ENCODE data around the gene HPF1. TPM values are rescaled to one million over a fixed set of nuclear protein-coding genes. Genes with fewer than 3 reads are reported as not detected.
"Not testable (repeated sequence)": the region's sequence is repeated elsewhere in the genome, so short reads cannot be mapped to it uniquely, and the experiment has no call there.

The HPF1 gene
- total RNA-seq (2014; rRNA removed; shearing (Covaris generic)) = 30.6 and 31.7 TPM in 2 replicates
- 28.0 and 51.1 TPM in 2 replicates for polyA plus RNA-seq (2015; cell fraction: cytosol; rRNA removed)
- polyA plus RNA-seq (2015; cell fraction: nucleus; rRNA removed) = 27.9 and 54.9 TPM in 2 replicates

DNA sequence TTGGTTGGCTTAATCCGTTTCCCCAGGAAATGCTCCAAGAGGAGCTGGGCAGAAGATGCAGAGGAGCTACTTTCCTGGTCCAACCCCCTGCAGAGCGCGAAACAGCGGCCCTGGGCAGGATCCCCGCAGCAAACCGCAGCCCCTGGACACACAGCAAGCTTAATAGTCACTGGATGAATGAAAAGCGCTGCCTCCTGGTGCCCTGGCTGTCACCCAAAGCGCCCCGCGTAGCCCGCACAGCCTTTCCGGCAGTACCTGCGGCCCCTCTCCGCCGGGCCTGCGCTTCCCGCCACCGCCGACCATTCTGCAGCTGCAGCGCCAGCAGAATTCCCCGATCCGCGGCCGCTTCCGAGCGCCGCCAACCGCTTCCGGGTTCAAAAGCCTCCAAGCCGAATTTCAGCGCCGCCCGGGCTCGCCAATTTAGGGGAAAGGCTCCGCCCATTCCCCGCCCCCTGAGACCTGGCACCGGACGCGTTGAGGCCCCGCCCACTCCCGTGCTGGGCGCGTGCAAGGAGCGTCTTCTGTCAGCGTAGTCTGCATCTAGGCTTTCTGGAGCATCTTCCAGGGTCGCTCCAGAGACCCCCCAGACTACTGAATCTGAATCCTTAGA lies at the start of gene HPF1:
Gene HPF1 (minus strand): TSS at position 370 of the 610 bp plus-strand sequence. CDS start 67 bp downstream, at position 303.
- in situ Hi-C loops (cut with HindIII; ENCODE audit: low pct_unique_long_range_greater_than_20kb, low sequenced_read_pairs) = no loop called here
- DNase-seq (ENCODE audit: low read depth, low spot score) = peak; percentile 93

- DNase-seq (ENCODE audit: low read depth, low spot score) = not testable (repeated sequence)
- in situ Hi-C loops (cut with HindIII; ENCODE audit: low pct_unique_long_range_greater_than_20kb, low sequenced_read_pairs) = loop anchor here (25.0 kb wide), 1 partner anchor 231 kb away; the partner anchor contains the start of gene MFAP3L
Measured at GRCh38 chr4:169806770-169807169, 49.0 kb upstream of the HPF1 start.

DNA sequence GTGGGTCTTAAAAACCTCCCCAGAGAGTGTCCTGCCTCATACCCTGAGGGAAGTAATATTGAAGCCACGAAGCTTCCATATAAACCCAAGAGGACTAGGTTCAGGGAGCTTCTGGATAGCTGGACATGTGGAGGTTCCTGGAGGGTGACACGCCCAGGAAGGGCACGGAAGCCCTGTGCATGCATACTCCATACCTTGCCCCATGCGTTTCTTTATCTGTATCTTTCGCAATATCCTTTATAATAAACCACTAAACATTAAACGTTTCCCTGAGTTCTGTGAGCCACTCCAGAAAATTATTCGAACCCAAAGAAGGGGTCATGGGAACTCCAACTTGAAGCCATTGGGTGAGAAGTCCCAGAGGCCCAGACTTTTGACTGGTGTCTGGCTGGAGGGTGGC lies 45.7 kb upstream of the HPF1 start:
- in situ Hi-C loops (cut with HindIII; ENCODE audit: low pct_unique_long_range_greater_than_20kb, low sequenced_read_pairs) = loop anchor here (25.0 kb wide), 1 partner anchor 234 kb away; the partner anchor contains the start of gene MFAP3L
- DNase-seq (ENCODE audit: low read depth, low spot score) = no peak

- in situ Hi-C loops (cut with HindIII; ENCODE audit: low pct_unique_long_range_greater_than_20kb, low sequenced_read_pairs) = loop anchor here (25.0 kb wide), 1 partner anchor 234 kb away; the partner anchor contains the start of gene MFAP3L
- no peak for DNase-seq (ENCODE audit: low read depth, low spot score)
Measured at GRCh38 chr4:169802873-169803272, 45.1 kb upstream of the HPF1 start.

GRCh38 chr4:169800541-169800940 lies 42.8 kb upstream of the HPF1 start:
- DNase-seq (ENCODE audit: low read depth, low spot score) = peak; percentile 46
- in situ Hi-C loops (cut with HindIII; ENCODE audit: low pct_unique_long_range_greater_than_20kb, low sequenced_read_pairs) = loop anchor here (25.0 kb wide), 1 partner anchor 237 kb away; the partner anchor contains the start of gene MFAP3L

DNA sequence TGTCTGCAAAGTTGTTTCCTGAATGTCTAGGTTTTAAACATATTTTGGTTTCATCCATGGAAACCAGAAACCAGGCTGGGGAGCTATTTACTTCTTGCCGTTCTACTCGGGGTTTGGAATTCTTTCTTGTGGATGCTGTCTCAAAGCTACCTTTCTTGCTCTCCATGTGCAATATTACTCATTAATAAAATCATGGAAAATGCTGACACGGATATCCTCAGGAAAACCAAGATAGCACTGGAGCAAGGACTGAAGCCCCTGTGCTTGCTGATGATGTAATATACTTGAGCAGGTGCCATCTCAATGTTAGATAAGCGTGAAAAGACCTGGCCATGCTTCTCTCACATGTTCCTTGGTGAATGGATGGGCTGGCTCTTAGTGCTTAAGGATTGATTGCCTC lies 41.5 kb upstream of the HPF1 start:
- no peak for DNase-seq (ENCODE audit: low read depth, low spot score)
- in situ Hi-C loops (cut with HindIII; ENCODE audit: low pct_unique_long_range_greater_than_20kb, low sequenced_read_pairs) = no loop called here

- DNase-seq (ENCODE audit: low read depth, low spot score) = no peak
- in situ Hi-C loops (cut with HindIII; ENCODE audit: low pct_unique_long_range_greater_than_20kb, low sequenced_read_pairs) = no loop called here
Measured at GRCh38 chr4:169795585-169795984, 37.8 kb upstream of the HPF1 start.

DNA sequence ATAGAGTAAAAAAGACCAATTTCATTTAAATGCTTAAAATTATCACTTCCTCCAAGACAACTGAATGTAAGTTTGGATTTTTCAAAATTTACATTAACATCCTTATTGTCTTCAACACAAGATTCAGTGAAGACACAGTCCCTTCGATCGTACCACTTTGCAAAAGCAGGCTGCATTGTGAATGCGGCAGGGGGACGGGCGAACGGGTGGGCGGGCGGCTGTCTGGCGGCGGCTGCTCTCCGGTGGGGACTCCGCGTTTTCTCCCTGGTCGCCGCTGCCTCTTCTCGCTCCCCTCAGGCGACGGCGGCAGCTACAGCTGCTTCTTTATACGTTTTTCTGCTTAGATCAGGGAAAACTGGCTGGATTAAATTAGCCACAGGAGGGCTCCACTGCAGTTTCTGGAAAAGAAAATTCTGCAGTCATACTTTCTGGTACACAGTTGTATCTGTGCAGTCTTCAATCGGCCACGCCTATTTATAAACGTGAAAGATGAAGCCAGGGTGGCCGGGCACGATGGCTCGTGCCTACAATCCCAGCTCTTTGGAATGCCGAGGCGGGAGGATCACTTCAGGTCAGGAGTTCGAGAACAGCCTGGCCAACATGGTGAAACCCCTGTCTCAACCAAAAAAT lies 33.9 kb upstream of the HPF1 start:
- in situ Hi-C loops (cut with HindIII; ENCODE audit: low pct_unique_long_range_greater_than_20kb, low sequenced_read_pairs) = no loop called here
- peak; percentile 91 for DNase-seq (ENCODE audit: low read depth, low spot score)

GRCh38 chr4:169791062-169791461 lies 33.3 kb upstream of the HPF1 start:
- no peak for DNase-seq (ENCODE audit: low read depth, low spot score)
- in situ Hi-C loops (cut with HindIII; ENCODE audit: low pct_unique_long_range_greater_than_20kb, low sequenced_read_pairs) = no loop called here

DNA sequence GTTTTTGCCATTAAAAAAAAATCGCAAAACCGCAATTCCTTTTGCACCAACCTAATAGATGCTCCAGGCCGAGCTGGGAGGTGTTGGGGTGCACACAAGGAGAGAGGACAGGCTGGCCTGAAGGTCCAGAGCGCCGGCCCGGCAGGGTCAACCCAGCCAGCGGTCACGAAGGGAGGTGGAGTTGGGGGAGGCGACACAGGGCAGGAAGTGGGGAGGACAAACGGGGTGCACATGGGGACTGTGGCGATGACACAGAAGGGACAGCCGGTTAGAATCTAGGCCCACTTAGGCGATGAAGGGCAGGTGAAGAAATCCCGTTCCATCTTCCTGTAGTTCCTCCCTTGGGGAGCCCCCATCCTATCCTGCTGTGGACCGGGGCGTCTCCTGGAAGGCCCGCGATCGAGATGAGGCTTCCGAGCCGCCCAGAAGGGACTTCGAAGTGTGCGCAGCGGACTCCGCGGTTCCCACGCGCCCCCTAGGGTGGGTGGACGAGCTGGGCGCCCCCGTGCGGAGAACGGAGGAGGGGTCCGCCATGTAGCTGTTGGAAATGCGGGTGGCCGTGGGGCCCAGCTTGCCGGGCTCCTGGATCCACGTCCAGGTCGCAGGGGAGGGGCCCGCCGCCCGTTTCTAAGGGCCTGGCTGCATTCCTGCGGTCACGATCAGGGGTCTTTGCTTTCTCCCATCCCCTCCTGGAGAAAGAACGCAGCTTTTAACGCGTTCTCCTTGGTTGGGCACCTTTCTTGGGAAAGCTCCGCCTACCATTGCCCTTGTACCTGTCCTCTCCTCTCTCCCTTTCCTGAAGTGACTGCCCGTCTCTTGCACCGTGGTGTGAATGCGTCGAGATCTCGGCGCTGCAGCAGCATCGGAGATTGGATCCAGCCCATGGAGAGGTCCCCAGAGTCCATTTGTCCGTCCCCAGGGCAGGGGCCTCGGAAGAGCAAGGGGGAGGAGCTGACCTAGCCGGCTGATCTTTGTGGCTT lies 17.0 kb upstream of the HPF1 start:
- in situ Hi-C loops (cut with HindIII; ENCODE audit: low pct_unique_long_range_greater_than_20kb, low sequenced_read_pairs) = no loop called here
- no peak for DNase-seq (ENCODE audit: low read depth, low spot score)

DNA sequence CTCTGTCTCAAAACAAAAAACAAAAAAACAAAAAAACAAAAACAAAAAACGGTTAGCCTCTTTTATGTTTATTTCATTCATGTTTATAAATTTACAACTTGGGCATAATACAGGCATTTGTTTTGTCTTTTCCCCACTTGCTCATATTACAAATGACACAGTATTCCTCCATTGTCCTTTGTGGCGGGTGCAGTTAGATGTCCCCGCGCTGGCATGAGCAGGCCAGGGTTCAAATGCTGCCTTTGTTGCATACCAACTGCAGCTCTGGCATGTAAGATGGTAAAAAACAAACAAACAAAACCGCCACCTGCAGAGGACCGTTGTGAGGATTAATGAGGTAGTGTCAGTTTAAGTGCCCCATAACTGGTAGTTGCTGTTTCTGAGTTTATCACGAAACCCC lies 16.1 kb upstream of the HPF1 start:
- in situ Hi-C loops (cut with HindIII; ENCODE audit: low pct_unique_long_range_greater_than_20kb, low sequenced_read_pairs) = no loop called here
- no peak for DNase-seq (ENCODE audit: low read depth, low spot score)

- DNase-seq (ENCODE audit: low read depth, low spot score); in situ Hi-C loops (cut with HindIII; ENCODE audit: low pct_unique_long_range_greater_than_20kb, low sequenced_read_pairs): not testable (repeated sequence)
Measured at GRCh38 chr4:169771556-169772080, 13.9 kb upstream of the HPF1 start.

- in situ Hi-C loops (cut with HindIII; ENCODE audit: low pct_unique_long_range_greater_than_20kb, low sequenced_read_pairs) = no loop called here
- DNase-seq (ENCODE audit: low read depth, low spot score) = no peak
Measured at GRCh38 chr4:169770416-169770815, 12.7 kb upstream of the HPF1 start.

GRCh38 chr4:169768385-169768784 lies 10.6 kb upstream of the HPF1 start:
- DNase-seq (ENCODE audit: low read depth, low spot score) = no peak
- in situ Hi-C loops (cut with HindIII; ENCODE audit: low pct_unique_long_range_greater_than_20kb, low sequenced_read_pairs) = no loop called here

DNA sequence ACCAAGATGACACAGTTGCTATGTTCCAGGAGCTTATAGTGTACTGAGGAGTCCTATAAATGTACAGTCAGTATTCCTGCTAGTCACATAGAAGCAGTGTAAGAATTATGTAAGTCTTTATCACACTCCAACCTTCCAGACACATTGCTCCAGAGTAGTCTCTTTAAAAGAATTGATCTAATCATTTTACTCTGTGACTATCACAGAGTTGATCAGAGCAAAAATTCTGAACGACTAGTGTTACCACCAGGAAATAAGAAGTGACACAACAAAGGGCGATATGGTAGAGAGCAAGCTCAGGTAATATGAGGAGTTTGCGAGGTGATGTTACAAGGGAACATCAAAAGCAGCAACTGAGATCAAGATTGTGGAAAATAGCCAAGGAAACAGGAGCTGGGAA lies 9.0 kb upstream of the HPF1 start:
- in situ Hi-C loops (cut with HindIII; ENCODE audit: low pct_unique_long_range_greater_than_20kb, low sequenced_read_pairs) = no loop called here
- DNase-seq (ENCODE audit: low read depth, low spot score) = no peak

GRCh38 chr4:169765835-169766234 lies 8.1 kb upstream of the HPF1 start:
- in situ Hi-C loops (cut with HindIII; ENCODE audit: low pct_unique_long_range_greater_than_20kb, low sequenced_read_pairs) = no loop called here

GRCh38 chr4:169761846-169762245 lies 4.1 kb upstream of the HPF1 start:
- in situ Hi-C loops (cut with HindIII; ENCODE audit: low pct_unique_long_range_greater_than_20kb, low sequenced_read_pairs) = no loop called here
- DNase-seq (ENCODE audit: low read depth, low spot score) = no peak

More at GRCh38 chr4:169765835-169766234, 8.1 kb upstream of the HPF1 start:
- DNase-seq (ENCODE audit: low read depth, low spot score) = no peak

Data from SK-MEL-5 (cell line).